HCT116 (cell line): ENCODE data around the gene PEAK1. TPM values are rescaled to one million over a fixed set of nuclear protein-coding genes. Genes with fewer than 3 reads are reported as not detected.

ENCODE experiments used
- ATAC-seq: fragments of 200-7000 bp; cut with Tn5 transposase; 2 replicates; pipeline ENCODE4 v1.9.1; 2020; ENCODE audit warnings: mild to moderate bottlenecking, moderate library complexity
- BruUV-seq: library from RNA; stranded (reverse); fragments of 400-500 nt; replicated peaks from 2 replicates; lab custom pipeline; 2021; lab: Mats Ljungman, UMichigan
- CTCF ChIA-PET: fragments of 300-600 bp; sonication (Branson Sonifier 250); formaldehyde crosslinking; loops from one replicate; lab custom pipeline; 2021; ENCODE audit warnings: antibody characterized with exemption; lab: Charles Lee
- POLR2A ChIA-PET: fragments of 300-600, 350-600 bp; sonication (Branson Sonifier 250); formaldehyde crosslinking; loops from one replicate; lab custom pipeline; 2021; ENCODE audit warnings: antibody characterized with exemption; lab: Charles Lee
- RAD21 ChIA-PET, 2 experiments: fragments of 300-600 bp; sonication (Branson Sonifier 250); formaldehyde crosslinking; loops; one replicate each; lab custom pipeline; 2023; ENCODE audit warnings: low total read pairs in 2 of 2; ENCODE audit not compliant: uncharacterized antibody in 2 of 2, unreplicated experiment in 2 of 2, low non-redundant PET in 1 of 2; lab: Charles Lee
- DNase-seq: peaks from one replicate; pipeline ENCODE4 v3.0.0-alpha.2; 2010; ENCODE audit warnings: low read depth, low spot score
- H2AFZ ChIP-seq: fragments of 200-600 bp; shearing (Covaris generic), sonication (generic); 2 replicates; pipeline ENCODE4 v1.6.1; 2017; ENCODE audit warnings: low read depth, mixed run types, mixed read lengths, antibody characterized with exemption, low read length; ENCODE audit not compliant: poor library complexity, severe bottlenecking
- H3K27ac ChIP-seq: 2 replicates; pipeline ENCODE4 v1.5.1; 2012; ENCODE audit warnings: low read depth, low read length
- H3K27me3 ChIP-seq: fragments of 200-600 bp; sonication (generic); 2 replicates; pipeline ENCODE4 v1.6.1; 2016; ENCODE audit warnings: mixed run types, low read length, mixed read lengths; ENCODE audit not compliant: insufficient read depth
- H3K36me3 ChIP-seq, 2 experiments: fragments of 200-500 bp in 1 of 2; fragments of 200-600 bp in 1 of 2; sonication (Bioruptor generic) in 1 of 2; sonication (generic) in 1 of 2; 2 replicates each; pipeline versions ENCODE4 v1.5.1 to v1.6.1; 2014 to 2016; ENCODE audit warnings: low read length in 2 of 2, inconsistent platforms in 1 of 2, mixed read lengths in 1 of 2, mixed run types in 1 of 2; ENCODE audit not compliant: insufficient read depth in 2 of 2, control insufficient read depth in 1 of 2
- H3K4me1 ChIP-seq, 2 experiments: fragments of 200-600 bp in 1 of 2; sonication (generic) in 1 of 2; 2 replicates each; pipeline versions ENCODE4 v1.5.1 to v1.6.1; 2012 to 2017; ENCODE audit warnings: low read length in 2 of 2, inconsistent platforms in 1 of 2, mild to moderate bottlenecking in 1 of 2, mixed read lengths in 1 of 2, mixed run types in 1 of 2, moderate library complexity in 1 of 2; ENCODE audit not compliant: insufficient read depth in 2 of 2, control insufficient read depth in 1 of 2
- H3K4me2 ChIP-seq: fragments of 200-600 bp; sonication (generic); 2 replicates; pipeline ENCODE4 v1.6.1; 2017; ENCODE audit warnings: mixed run types, low read length, mixed read lengths
- H3K4me3 ChIP-seq, 2 experiments: fragments of 200-600 bp in 1 of 2; sonication (generic) in 1 of 2; replicated peaks in 1 of 2; 2 replicates each; pipeline ENCODE4 v1.5.1; 2011 to 2016; ENCODE audit warnings: low read length in 2 of 2, control low read depth in 1 of 2, low read depth in 1 of 2, mild to moderate bottlenecking in 1 of 2, mixed read lengths in 1 of 2, mixed run types in 1 of 2
- H3K79me2 ChIP-seq: fragments of 200-600 bp; sonication (generic); 2 replicates; pipeline ENCODE4 v1.6.1; 2017; ENCODE audit warnings: mild to moderate bottlenecking, mixed run types, low read length, moderate library complexity, mixed read lengths; ENCODE audit not compliant: insufficient read depth
- H3K9ac ChIP-seq: fragments of 200-600 bp; sonication (generic); 2 replicates; pipeline ENCODE4 v1.6.1; 2016; ENCODE audit warnings: low read length, mixed read lengths
- H3K9me2 ChIP-seq: fragments of 200-600 bp; sonication (generic), shearing (Covaris generic); 2 replicates; pipeline ENCODE4 v1.6.1; 2017; ENCODE audit warnings: mixed run types, mild to moderate bottlenecking, moderate library complexity; ENCODE audit not compliant: insufficient read depth
- H3K9me3 ChIP-seq, 2 experiments: fragments of 200-500 bp in 1 of 2; fragments of 200-600 bp in 1 of 2; sonication (Bioruptor generic) in 1 of 2; sonication (generic) in 1 of 2; 2 replicates each; pipeline ENCODE4 v1.6.1; 2014 to 2017; ENCODE audit warnings: low read length in 2 of 2, mixed read lengths in 2 of 2, inconsistent platforms in 1 of 2, low read depth in 1 of 2, mild to moderate bottlenecking in 1 of 2, mixed run types in 1 of 2, moderate library complexity in 1 of 2; ENCODE audit not compliant: control insufficient read depth in 1 of 2, insufficient read depth in 1 of 2
- H4K20me1 ChIP-seq: fragments of 200-600 bp; sonication (generic), shearing (Covaris generic); 2 replicates; pipeline ENCODE4 v1.6.1; 2017; ENCODE audit warnings: mixed run types, mild to moderate bottlenecking, moderate library complexity; ENCODE audit not compliant: insufficient read depth
- CBX3 ChIP-seq: IDR thresholded peaks from 2 replicates; pipeline ENCODE4 v1.6.1; 2012; ENCODE audit warnings: low read depth
- CEBPB ChIP-seq: IDR thresholded peaks from 2 replicates; pipeline ENCODE4 v1.6.1; 2012; ENCODE audit warnings: low read depth
- ELF1 ChIP-seq: IDR thresholded peaks from 2 replicates; pipeline ENCODE4 v1.6.1; 2012; ENCODE audit warnings: low read depth, borderline replicate concordance
- EZH2 ChIP-seq: fragments of 200-600 bp; sonication (generic); IDR thresholded peaks from 2 replicates; pipeline ENCODE4 v1.6.1; 2017; ENCODE audit warnings: antibody characterized with exemption, mixed run types
- EZH2phosphoT487 ChIP-seq: fragments of 200-600 bp; IDR thresholded peaks from 2 replicates; pipeline ENCODE4 v1.6.1; 2018; ENCODE audit warnings: antibody characterized with exemption, borderline replicate concordance
- FOSL1 ChIP-seq: IDR thresholded peaks from 2 replicates; pipeline ENCODE4 v1.6.1; 2012; ENCODE audit warnings: low read depth
- JUND ChIP-seq: IDR thresholded peaks from 2 replicates; pipeline ENCODE4 v1.6.1; 2012
- SP1 ChIP-seq: IDR thresholded peaks from 2 replicates; pipeline ENCODE4 v1.6.1; 2012; ENCODE audit warnings: low read depth
- SRF ChIP-seq: IDR thresholded peaks from 2 replicates; pipeline ENCODE4 v1.6.1; 2012; ENCODE audit warnings: low read depth
- TCF7L2 ChIP-seq: IDR thresholded peaks from 2 replicates; pipeline ENCODE4 v1.7.0; 2011; ENCODE audit warnings: borderline replicate concordance, inconsistent platforms; ENCODE audit not compliant: insufficient read depth, insufficient read length; ENCODE audit errors: extremely low read depth
- YY1 ChIP-seq: IDR thresholded peaks from 2 replicates; pipeline ENCODE4 v1.6.1; 2011; ENCODE audit warnings: low read length, low read depth, moderate library complexity, mild to moderate bottlenecking; ENCODE audit not compliant: insufficient replicate concordance; ENCODE audit errors: extremely low read depth
- ZFX ChIP-seq: fragments of 450-650 bp; IDR thresholded peaks from 2 replicates; pipeline ENCODE4 v1.6.1; 2017
- ZNF274 ChIP-seq: fragments of 200-500 bp; sonication (Bioruptor generic); IDR thresholded peaks from 2 replicates; pipeline ENCODE4 v1.6.1; 2014; ENCODE audit warnings: mild to moderate bottlenecking, low read depth, low read length, inconsistent platforms
- intact Hi-C: fragments of 100-400 bp; cut with micrococcal nuclease; formaldehyde crosslinking; loops from 2 replicates; pipeline ENCODE4 v1.10.0; 2022
- total RNA-seq: library from RNA; stranded (reverse); gene quantifications from one replicate; pipeline ENCODE4 v1.2.1, GENCODE V29; 2021; ENCODE audit not compliant: unreplicated experiment
- TF ChIP-seq, protein P1 (sequence below): IDR thresholded peaks from 2 replicates; pipeline ENCODE4 v1.6.1; 2011; ENCODE audit warnings: mild to moderate bottlenecking, low read length, moderate library complexity; ENCODE audit not compliant: insufficient replicate concordance; ENCODE audit errors: extremely low read depth
- TF ChIP-seq, protein P2 (sequence below): IDR thresholded peaks from 2 replicates; pipeline ENCODE4 v1.6.1; 2012
- TF ChIP-seq, protein P3 (sequence below): IDR thresholded peaks from 2 replicates; pipeline ENCODE4 v1.6.1; 2012; ENCODE audit warnings: low read depth

Gene PEAK1
- total RNA-seq, 1 experiment from 2014 or later, result 23.4 TPM

DNA sequence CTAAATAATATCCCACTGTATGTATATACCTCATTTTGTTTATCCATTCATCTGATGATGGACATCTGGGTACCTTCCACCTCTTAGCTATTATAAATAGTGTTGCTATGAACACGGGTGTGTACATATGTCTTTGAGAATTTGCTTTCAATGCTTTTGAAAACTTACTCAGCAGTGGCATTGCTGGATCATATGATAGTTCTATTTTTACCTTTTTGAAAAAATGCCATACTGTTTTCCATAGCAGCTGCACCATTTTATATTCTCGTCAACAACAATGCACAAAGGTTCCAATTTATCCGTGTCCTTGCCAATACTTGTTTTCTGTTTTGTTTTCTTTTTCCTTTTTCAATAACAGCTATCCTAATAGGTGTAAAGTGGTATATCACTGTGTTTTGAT is 77.1 kb downstream of the PEAK1 start:
- Histone ChIP-seq H3K9me3 (peaks cover 0 to 5% of the 10 kb centered on the region in 2 experiments; a peak in 1 of 4 replicates), H3K4me2 (no peak overlapping the region), H3K4me1 (no peaks in the 10 kb centered on the region), H3K9me2 (no peaks in the 10 kb centered on the region), H3K79me2 (no peaks in the 10 kb centered on the region), H3K4me3 (no peak overlapping the region), H3K27ac (no peak overlapping the region), H3K27me3 (no peaks in the 10 kb centered on the region), H3K9ac (no peak overlapping the region), H2AFZ (no peak overlapping the region), H4K20me1 (no peaks in the 10 kb centered on the region), H3K36me3 (no peaks in the 10 kb centered on the region)
- ATAC-seq (no peak), DNase-seq (no peak)
- no TSS peak for BruUV-seq
- intact Hi-C loops, result no loop called here
- POLR2A ChIA-PET, result no interaction called here
- CTCF ChIA-PET, result no interaction called here
- RAD21 ChIA-PET, result no interaction called here
- TF ChIP-seq YY1, result no peak
- TF ChIP-seq TCF7L2, result no peak
- no peak for TF ChIP-seq EZH2
- TF ChIP-seq SP1, result no peak
- no peak for TF ChIP-seq ZFX
- no peak for TF ChIP-seq JUND
- TF ChIP-seq, protein P1, sequence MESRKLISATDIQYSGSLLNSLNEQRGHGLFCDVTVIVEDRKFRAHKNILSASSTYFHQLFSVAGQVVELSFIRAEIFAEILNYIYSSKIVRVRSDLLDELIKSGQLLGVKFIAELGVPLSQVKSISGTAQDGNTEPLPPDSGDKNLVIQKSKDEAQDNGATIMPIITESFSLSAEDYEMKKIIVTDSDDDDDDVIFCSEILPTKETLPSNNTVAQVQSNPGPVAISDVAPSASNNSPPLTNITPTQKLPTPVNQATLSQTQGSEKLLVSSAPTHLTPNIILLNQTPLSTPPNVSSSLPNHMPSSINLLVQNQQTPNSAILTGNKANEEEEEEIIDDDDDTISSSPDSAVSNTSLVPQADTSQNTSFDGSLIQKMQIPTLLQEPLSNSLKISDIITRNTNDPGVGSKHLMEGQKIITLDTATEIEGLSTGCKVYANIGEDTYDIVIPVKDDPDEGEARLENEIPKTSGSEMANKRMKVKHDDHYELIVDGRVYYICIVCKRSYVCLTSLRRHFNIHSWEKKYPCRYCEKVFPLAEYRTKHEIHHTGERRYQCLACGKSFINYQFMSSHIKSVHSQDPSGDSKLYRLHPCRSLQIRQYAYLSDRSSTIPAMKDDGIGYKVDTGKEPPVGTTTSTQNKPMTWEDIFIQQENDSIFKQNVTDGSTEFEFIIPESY, result no peak
- no peak for TF ChIP-seq EZH2phosphoT487
- TF ChIP-seq SRF, result no peak
- no peak for TF ChIP-seq ELF1
- TF ChIP-seq FOSL1, result no peak
- TF ChIP-seq CBX3, result no peak
- no peak for TF ChIP-seq ZNF274
- TF ChIP-seq, protein P2, sequence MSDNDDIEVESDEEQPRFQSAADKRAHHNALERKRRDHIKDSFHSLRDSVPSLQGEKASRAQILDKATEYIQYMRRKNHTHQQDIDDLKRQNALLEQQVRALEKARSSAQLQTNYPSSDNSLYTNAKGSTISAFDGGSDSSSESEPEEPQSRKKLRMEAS, result no peak
- no peak for TF ChIP-seq CEBPB
- TF ChIP-seq, protein P3, sequence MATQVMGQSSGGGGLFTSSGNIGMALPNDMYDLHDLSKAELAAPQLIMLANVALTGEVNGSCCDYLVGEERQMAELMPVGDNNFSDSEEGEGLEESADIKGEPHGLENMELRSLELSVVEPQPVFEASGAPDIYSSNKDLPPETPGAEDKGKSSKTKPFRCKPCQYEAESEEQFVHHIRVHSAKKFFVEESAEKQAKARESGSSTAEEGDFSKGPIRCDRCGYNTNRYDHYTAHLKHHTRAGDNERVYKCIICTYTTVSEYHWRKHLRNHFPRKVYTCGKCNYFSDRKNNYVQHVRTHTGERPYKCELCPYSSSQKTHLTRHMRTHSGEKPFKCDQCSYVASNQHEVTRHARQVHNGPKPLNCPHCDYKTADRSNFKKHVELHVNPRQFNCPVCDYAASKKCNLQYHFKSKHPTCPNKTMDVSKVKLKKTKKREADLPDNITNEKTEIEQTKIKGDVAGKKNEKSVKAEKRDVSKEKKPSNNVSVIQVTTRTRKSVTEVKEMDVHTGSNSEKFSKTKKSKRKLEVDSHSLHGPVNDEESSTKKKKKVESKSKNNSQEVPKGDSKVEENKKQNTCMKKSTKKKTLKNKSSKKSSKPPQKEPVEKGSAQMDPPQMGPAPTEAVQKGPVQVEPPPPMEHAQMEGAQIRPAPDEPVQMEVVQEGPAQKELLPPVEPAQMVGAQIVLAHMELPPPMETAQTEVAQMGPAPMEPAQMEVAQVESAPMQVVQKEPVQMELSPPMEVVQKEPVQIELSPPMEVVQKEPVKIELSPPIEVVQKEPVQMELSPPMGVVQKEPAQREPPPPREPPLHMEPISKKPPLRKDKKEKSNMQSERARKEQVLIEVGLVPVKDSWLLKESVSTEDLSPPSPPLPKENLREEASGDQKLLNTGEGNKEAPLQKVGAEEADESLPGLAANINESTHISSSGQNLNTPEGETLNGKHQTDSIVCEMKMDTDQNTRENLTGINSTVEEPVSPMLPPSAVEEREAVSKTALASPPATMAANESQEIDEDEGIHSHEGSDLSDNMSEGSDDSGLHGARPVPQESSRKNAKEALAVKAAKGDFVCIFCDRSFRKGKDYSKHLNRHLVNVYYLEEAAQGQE, result no peak
- TF ChIP-seq, all 23 proteins: peak for 0
